CD4-positive, alpha-beta T cell treated with Interleukin-17A for 1 hour (primary cell): ENCODE results near the gene ISCU.

Experiments used
- DNase-seq: peaks from one replicate; pipeline ENCODE4 v3.0.0-alpha.2; 2020

Gene ISCU

DNA sequence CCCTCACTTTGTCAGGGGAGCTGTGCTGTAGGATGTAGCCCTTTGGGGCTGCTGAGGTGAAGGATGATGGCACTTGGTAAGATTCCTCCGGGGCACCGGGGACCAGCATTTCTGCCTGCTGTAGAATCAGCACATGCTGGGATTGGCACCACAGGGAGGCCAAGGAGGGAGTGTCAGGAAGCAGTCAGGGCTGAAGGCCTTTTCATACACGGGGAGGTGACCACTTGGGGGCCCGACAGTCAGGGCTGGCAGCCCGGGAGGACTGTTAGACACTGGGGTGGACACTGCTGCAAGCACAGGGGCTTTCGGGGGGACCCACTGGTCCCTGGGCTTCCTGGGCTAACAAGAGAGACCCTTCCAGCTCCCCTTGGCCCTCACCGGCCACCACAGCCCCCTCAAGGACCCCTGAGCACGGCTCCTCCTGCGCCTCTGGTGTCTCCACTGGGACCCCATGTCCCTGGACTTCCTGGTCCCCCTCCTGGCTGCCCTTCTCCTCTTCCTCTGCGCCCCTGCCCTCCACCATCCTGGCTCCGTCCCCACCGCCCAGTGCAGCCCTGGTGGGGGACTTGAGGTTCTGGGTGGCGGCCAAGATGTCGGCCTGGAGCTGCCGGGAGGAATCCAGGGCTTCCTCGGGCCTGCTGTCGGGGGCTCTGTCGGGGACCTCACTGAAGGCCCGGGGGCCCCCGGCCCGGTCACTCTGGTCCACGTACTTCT is 29.0 kb downstream of the ISCU start:
- DNase-seq, result no peak

DNA sequence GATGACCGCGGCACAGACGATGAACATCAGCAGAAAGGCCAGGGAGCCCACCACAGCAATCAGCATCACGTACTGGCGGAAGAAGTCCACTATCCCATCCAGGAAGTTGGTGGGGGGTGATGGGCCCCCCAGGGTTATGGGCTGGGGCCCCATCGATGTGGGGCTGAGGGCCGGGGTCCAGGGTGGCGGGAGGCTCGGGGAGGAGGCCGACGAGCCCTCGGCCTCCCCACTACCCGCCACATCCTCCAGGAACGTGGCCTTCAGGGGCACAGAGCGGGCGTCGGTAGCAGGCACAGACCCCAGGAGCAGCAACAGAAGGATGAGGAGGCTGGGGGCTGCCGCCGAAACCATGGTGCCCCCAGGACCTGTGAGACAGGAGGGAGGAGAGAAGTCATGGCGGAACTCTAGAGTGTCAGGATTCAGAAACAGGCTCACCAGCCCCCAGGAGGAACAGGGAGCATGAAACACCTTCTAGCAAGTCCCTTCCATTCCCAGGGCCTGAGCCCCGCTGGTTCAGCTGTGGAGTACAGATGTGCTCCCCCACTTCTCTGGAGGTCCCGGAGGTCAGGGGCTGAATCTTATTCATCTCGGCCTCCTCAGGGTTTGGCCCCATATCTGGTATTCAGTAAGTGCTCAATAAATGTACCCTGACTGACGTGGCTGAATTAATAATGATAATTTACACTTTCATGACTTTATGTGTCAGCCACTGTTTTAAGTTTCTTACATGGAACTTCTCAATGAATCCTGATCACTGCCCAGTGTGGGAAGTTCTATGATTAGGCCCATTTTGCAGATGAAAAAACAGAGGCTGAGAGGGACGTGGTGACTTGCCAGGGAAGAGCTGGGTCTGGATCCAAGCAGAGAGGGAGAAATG is 29.9 kb downstream of the ISCU start:
- no peak for DNase-seq

GRCh38 chr12:108594323-108594903 is 32.0 kb downstream of the ISCU start:
- no peak for DNase-seq

DNA sequence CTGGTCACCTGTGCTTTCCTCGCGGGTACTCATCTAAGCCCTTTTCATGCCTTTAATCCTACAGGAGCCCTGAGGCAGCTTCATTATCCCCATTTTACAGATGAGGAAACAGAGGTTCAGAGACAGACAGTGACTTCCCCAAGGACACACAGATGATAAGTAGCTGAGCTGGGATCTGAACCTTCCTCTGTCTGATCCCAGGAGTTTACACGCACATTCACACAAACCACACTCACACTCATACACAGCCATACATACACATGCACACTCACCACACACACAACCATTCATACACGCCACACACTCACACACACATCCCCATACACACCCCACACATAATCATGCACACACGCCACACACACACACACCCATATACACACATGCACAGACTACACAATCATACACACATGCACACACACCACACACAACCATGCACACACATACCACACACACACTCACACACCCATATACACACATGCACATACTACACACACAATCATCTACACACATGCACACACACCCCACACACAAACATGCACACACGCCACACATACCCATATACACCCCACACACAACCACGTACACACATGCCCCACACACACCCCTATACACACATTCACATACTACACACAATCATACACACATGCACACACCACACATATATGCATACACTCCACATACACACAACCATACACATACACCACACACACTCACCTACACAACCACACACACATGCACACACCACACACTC is 32.7 kb downstream of the ISCU start:
- DNase-seq, result no peak

DNA sequence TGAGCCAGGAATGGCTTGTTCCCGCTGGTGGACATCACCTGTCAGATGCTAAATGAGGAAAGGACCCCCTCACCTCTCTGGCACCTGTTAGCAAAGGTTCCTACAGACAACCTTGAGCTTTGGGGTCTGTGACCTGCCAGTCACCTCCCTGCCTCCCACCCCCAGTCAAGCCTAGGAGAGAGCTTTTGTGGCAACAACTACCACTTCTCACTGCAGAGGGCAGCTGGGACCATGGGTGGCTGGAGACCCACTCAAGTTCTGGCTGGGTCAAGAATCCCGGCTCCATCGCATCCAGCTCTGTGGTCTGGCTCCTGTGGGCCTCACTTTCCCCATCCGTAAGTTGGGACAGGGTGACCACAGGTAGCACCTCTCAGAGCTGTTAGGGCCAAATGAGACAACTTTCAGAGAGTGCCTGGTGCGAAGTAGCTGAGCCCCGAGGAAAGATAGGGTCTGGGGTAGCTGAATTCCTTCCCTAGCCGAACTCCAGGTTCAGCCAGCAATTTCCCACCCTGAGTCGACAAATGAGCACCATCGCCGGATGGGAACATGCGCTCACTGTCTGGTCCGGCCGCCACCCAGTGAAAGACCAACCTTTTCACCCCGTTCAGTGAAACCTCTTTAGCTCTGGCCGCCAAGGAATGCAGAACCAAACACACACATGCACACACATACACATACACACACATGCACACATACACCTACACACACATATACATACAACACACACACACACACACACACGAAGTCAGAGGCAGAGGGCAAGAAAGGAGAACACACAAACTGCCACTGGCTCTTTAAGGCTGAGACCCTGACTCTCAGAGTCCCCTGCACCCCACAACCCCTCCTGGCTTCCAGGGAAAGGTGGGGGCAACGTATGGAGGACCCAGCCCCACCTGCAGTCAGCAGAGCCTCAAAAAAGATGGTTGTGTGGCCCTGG is 33.6 kb downstream of the ISCU start:
- DNase-seq, result no peak

GRCh38 chr12:108596854-108597558 is 34.6 kb downstream of the ISCU start:
- no peak for DNase-seq

DNA sequence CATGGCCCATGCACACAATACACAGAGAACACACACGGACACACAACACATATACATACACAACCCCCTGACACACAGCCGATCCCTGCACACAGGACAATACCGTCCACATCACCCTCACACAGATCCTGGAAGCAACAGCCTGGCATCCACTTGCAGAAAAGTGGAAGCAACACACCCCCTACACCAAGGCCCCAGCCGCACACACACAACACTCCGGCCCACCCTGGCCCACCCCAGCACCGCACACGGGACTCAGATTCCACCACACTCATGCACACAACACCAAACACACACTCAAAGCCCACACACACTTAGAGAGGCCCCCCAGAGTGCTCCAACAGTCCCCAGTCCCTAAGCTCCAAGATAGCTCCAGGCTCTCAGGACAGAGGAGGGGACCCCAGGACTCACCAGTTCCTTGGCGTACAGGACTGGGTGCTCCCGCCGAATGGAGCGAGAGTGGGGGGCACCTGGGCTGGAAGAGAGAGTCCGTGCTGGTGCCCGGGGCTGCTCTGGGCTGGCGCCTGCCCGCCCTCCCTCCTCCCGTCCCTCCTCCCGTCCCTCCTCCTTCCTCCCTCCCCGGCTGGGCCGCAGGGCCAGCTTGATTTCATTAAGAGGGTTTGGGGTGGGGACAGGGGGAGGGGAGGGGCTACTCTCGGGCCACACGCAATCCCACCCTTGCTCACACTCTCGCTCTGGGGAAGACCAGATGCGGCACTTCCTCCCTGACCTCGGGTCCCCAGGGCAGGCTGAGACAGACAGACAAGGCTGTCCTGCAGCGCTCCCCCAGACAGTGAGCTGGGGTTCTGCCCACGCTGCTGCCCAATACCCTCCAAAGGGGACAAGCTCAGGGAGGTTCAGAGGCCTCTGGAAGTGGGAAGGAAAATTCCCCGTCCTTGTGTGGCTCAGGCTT is 35.4 kb downstream of the ISCU start, which contains the start of gene TMEM119:
Gene TMEM119 (minus strand): TSS at position 526 of the 913 bp plus-strand sequence. CDS start 5,701 bp downstream, outside the sequence.
- no peak for DNase-seq

- no peak for DNase-seq
Observed at GRCh38 chr12:108598553-108599250, 36.3 kb downstream of the ISCU start.

DNA sequence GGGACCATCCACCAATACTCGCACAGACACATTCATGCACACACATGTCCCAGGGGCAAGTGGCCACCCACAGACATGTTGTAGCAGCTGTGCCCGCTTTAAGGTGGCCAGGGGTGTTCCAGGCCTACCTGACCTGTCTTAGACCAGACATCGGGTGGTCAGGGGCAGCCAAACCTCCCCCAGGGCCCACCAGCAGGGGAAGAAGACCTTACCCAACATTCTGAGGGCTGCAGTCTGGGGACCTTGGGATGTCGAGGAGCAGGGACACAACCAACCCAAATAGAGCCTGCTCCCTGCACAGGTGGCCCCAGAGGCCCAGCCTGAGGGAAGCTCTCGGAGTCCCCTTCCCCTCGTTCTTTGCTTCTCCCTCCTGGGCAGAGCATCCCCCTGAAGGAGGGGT is 37.1 kb downstream of the ISCU start:
- DNase-seq, result no peak

DNA sequence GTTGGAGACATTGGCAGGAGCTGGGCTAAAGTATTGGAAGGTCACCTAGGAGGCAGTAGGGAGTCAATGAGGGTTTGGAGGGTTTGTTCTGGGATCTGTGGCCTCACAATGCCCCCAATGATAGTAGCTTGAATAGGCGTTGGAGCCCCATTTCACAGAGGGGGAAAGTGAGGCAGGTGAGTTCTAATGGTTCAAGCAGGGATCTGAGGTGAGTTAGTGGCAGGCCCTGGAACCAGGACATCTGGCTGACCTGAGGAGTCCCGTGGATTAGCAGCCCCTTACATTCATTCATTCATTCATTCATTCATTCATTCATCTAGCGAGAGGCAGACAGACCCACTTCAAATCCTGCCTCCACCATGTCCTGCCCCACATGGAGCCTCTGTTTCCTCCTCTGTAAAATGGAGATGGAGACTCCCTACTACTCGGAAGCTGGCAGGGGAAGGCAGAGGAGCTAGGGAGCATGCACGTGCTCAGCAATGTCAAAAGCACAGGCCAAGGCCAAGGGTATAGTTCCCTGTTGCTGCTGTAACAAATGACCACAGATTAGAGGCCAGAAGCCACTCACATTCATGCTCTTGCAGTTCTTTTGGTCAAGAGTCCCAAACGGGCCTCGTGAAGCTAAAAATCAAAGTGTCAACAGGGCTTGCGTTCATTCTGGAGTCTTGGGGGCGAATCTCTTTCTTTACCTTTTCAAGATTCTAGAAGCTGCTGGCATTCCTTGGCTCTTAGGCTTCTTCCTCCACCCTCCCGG is 37.7 kb downstream of the ISCU start:
- DNase-seq, result no peak

DNA sequence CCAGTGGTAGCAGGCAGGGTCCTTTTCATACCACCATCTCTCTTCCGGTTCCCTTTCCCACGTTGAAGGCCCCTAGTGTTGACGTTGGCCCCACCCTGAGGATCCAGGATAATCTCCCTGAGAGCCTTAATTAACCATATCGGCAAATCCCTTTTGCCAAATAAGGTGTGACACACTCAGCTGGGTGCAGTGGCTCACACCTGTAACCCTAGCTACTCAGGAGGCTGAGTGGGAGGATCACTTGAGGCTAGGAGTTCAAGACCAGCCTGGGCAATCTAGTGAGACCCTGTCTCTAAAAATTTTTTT is 38.3 kb downstream of the ISCU start:
- DNase-seq, result no peak

DNA sequence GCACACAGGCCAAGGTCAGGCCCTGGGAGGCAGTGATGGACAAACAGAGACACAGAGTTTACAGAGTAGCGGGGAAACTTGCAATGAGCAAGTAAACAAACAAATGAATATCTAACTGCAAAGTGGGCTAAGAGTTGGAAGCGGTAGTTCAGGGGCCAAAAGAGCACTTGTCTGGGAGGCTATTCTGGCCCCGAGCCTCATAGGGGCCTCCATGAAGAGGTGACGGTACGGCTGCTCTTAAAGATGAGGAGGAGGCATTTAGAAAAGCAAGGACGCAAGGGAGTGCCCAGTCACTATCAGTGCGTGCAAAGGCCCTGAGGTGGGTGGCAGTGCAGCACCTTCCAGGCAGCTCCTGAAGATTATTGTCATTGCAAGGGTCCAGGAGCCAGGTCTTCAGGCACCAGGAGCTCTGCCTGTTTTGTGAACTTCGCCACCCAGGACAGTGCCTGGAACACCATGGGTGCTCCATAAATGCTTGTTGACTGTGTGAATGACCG is 39.9 kb downstream of the ISCU start:
- DNase-seq, result no peak

- no peak for DNase-seq
Observed at GRCh38 chr12:108602976-108603704, 40.7 kb downstream of the ISCU start.

DNA sequence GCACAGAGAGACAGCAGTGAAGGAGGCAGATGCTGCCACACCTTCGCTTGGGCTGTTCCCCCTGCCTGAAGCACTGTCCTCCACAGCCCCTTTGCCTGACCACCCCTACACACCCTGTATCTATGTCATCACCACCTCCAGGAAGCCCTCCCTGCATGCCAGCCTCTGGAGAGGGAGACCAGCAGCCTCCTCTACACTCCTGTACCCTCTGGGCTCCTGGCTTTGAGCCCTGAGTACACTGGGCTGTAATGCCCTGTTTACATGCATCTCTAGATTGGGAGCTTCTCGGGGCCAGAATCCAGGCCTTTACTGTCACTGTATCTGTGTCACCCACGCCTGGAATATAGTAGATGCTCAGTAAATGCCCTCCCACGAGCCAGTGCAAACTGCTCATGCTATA is 41.3 kb downstream of the ISCU start:
- DNase-seq, result no peak

- DNase-seq, result no peak
Observed at GRCh38 chr12:108604208-108604941, 42.0 kb downstream of the ISCU start.

- no peak for DNase-seq
Observed at GRCh38 chr12:108605000-108605689, 42.7 kb downstream of the ISCU start.
